NCI-H1930 (cell line): ENCODE data around the gene CYP2B6.
"Not testable (repeated sequence)": the region's sequence is repeated elsewhere in the genome, so short reads cannot be mapped to it uniquely, and the experiment has no call there.

Source experiments
- DNase-seq, 2 experiments: peaks; one replicate each; lab custom pipeline; 2025; lab: John Stamatoyannopoulos, UW

Gene CYP2B6

DNA sequence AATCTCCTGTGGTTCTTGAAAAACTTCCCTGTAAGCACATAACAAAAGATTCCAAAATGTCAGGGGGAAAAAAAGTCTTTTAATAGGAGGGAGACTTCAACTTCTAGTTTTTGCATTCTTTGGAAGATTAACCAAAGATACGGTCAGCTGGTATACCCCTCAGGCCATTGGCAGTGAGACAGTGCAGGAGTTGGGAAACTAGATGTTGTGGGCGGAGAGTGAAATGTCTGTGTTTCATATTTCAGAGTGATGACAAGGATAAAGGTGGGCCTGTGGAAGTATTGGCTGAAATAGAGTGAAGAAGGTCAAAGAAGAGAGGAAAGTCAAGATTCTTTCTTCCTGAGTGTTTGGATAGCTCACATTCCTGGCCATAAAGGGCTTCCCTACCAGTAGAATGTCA is 40.8 kb downstream of the CYP2B6 start:
- DNase-seq, result no peak

GRCh38 chr19:41033324-41033723 is 42.2 kb downstream of the CYP2B6 start:
- DNase-seq, result not testable (repeated sequence)

- no peak for DNase-seq
These were observed 48.7 kb downstream of the CYP2B6 start for GRCh38 chr19:41039806-41040205.

GRCh38 chr19:41045095-41045494 is 54.0 kb downstream of the CYP2B6 start:
- not testable (repeated sequence) for DNase-seq

DNA sequence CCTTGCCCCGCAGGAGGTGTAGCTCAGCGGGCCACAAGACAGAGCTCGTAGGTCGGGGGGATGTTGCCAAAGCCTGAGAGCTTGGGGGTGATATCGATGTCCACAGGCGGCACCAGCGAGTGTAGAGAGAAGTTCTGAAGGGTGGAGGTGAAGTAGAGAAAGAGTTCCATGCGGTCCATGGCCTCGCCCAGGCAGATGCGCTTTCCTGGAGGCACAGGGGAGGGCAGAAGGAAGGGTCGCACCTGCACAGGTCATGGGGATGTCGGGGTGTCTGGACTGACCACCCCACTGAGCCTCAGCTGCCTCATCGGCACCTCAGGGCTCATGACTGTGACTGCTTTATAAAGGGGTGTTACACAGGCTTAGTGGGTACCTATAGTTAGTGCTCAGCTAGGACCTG is 59.3 kb downstream of the CYP2B6 start:
- no peak for DNase-seq

- not testable (repeated sequence) for DNase-seq
These were observed 61.1 kb downstream of the CYP2B6 start for GRCh38 chr19:41052162-41052561.

- DNase-seq, result not testable (repeated sequence)
These were observed 62.2 kb downstream of the CYP2B6 start for GRCh38 chr19:41053331-41053730.

GRCh38 chr19:41064974-41065569 is 74.0 kb downstream of the CYP2B6 start:
- no peak for DNase-seq
